KOPT-K1 (cell line): ENCODE results near the gene TMEM192.
"Not testable (repeated sequence)": the region's sequence is repeated elsewhere in the genome, so short reads cannot be mapped to it uniquely, and the experiment has no call there.

Experiments used
- H3K27ac ChIP-seq: fragments of 200-600 bp; sonication (generic); 2 replicates; pipeline ENCODE4 v1.5.1; 2016; ENCODE audit warnings: antibody characterized with exemption, mild to moderate bottlenecking, low read depth, low read length; ENCODE audit not compliant: poor library complexity, severe bottlenecking
- H3K36me3 ChIP-seq: fragments of 200-600 bp; sonication (generic); 2 replicates; pipeline ENCODE4 v1.5.1; 2017; ENCODE audit warnings: antibody characterized with exemption, mild to moderate bottlenecking, low read length, moderate library complexity; ENCODE audit not compliant: insufficient read depth
- H3K9me3 ChIP-seq: fragments of 200-600 bp; sonication (generic); 2 replicates; pipeline ENCODE4 v1.5.1; 2017; ENCODE audit warnings: antibody characterized with exemption, low read length, mild to moderate bottlenecking; ENCODE audit not compliant: insufficient read depth, poor library complexity, severe bottlenecking

Gene TMEM192

GRCh38 chr4:165118256-165118909 is 5.7 kb upstream of the TMEM192 start:
- Histone ChIP-seq H3K36me3 (no peaks in the 10 kb centered on the region), H3K27ac (no peak overlapping the region), H3K9me3 (no peaks in the 10 kb centered on the region)

- no peaks in the 10 kb centered on the region for H3K9me3 ChIP-seq
- H3K36me3 ChIP-seq, result no peaks in the 10 kb centered on the region
- H3K27ac ChIP-seq, result no peak overlapping the region
Measured at GRCh38 chr4:165115301-165115700, 2.6 kb upstream of the TMEM192 start.

- Histone ChIP-seq H3K36me3 (no peaks in the 10 kb centered on the region), H3K27ac (peak overlapping the region; percentile 61), H3K9me3 (no peaks in the 10 kb centered on the region)
Measured at GRCh38 chr4:165111906-165112367, 723 bp downstream of the TMEM192 start.

GRCh38 chr4:165106518-165106917 is 6.1 kb downstream of the TMEM192 start:
- H3K27ac ChIP-seq, result no peak overlapping the region
- no peaks in the 10 kb centered on the region for H3K9me3 ChIP-seq
- H3K36me3 ChIP-seq, result 0 out of 2 replicates have a peak, but pooled peaks cover 9% of the 10 kb centered on the region

GRCh38 chr4:165101641-165102040 is 11.0 kb downstream of the TMEM192 start:
- Histone ChIP-seq H3K36me3 (peaks cover 20% of the 10 kb centered on the region; the same call in 1 of the 2 replicates), H3K27ac (no peak overlapping the region), H3K9me3 (no peaks in the 10 kb centered on the region)

GRCh38 chr4:165096776-165097175 is 15.9 kb downstream of the TMEM192 start:
- H3K9me3 ChIP-seq, result no peaks in the 10 kb centered on the region
- peaks cover 13% of the 10 kb centered on the region; the same call in 1 of the 2 replicates for H3K36me3 ChIP-seq
- no peak overlapping the region for H3K27ac ChIP-seq

- H3K9me3 ChIP-seq, result no peaks in the 10 kb centered on the region
- no peak overlapping the region for H3K27ac ChIP-seq
- H3K36me3 ChIP-seq, result peaks cover 7% of the 10 kb centered on the region; the same call in 1 of the 2 replicates
Measured at GRCh38 chr4:165095291-165095690, 17.4 kb downstream of the TMEM192 start.

GRCh38 chr4:165094873-165095272 is 17.8 kb downstream of the TMEM192 start:
- peaks cover 6% of the 10 kb centered on the region; the same call in 1 of the 2 replicates for H3K36me3 ChIP-seq
- H3K9me3 ChIP-seq, result no peaks in the 10 kb centered on the region
- no peak overlapping the region for H3K27ac ChIP-seq

- not testable (repeated sequence) for H3K27ac ChIP-seq, H3K9me3 ChIP-seq
- peaks cover 13% of the 10 kb centered on the region; the same call in 1 of the 2 replicates for H3K36me3 ChIP-seq
Measured at GRCh38 chr4:165092187-165092586, 20.5 kb downstream of the TMEM192 start.

GRCh38 chr4:165088366-165088765 is 24.3 kb downstream of the TMEM192 start:
- Histone ChIP-seq H3K27ac (no peak overlapping the region), H3K9me3 (no peaks in the 10 kb centered on the region), H3K36me3 (peaks cover 26% of the 10 kb centered on the region; the same call in 1 of the 2 replicates)

- Histone ChIP-seq H3K36me3 (peaks cover 26% of the 10 kb centered on the region; the same call in 1 of the 2 replicates), H3K9me3 (no peaks in the 10 kb centered on the region), H3K27ac (no peak overlapping the region)
Measured at GRCh38 chr4:165085946-165086345, 26.7 kb downstream of the TMEM192 start.

- H3K36me3 ChIP-seq, result peaks cover 26% of the 10 kb centered on the region
- H3K9me3 ChIP-seq, H3K27ac ChIP-seq: not testable (repeated sequence)
Measured at GRCh38 chr4:165084787-165085186, 27.9 kb downstream of the TMEM192 start.

GRCh38 chr4:165079476-165079875 is 33.2 kb downstream of the TMEM192 start:
- H3K36me3 ChIP-seq, result peaks cover 10% of the 10 kb centered on the region; the same call in 1 of the 2 replicates
- no peak overlapping the region for H3K27ac ChIP-seq
- no peaks in the 10 kb centered on the region for H3K9me3 ChIP-seq

GRCh38 chr4:165077034-165077578 is 35.6 kb downstream of the TMEM192 start:
- Histone ChIP-seq H3K9me3 (no peaks in the 10 kb centered on the region), H3K27ac (no peak overlapping the region), H3K36me3 (peaks cover 10% of the 10 kb centered on the region; the same call in 1 of the 2 replicates)

GRCh38 chr4:165073346-165073745 is 39.3 kb downstream of the TMEM192 start:
- H3K9me3 ChIP-seq, H3K36me3 ChIP-seq, H3K27ac ChIP-seq: not testable (repeated sequence)

GRCh38 chr4:165070560-165070959 is 42.1 kb downstream of the TMEM192 start:
- Histone ChIP-seq H3K36me3 (no peaks in the 10 kb centered on the region), H3K27ac (no peak overlapping the region), H3K9me3 (no peaks in the 10 kb centered on the region)
